Choroid plexus epithelial cell (primary cell): ENCODE results near the gene EPHB1.

Experiments
- DNase-seq: peaks from one replicate; pipeline ENCODE4 v3.0.0-alpha.2; 2010; ENCODE audit warnings: low read depth
- H3K4me3 ChIP-seq: 2 replicates; pipeline ENCODE4 v1.5.1; 2011; ENCODE audit warnings: low read depth, mild to moderate bottlenecking, control low read depth, low read length, moderate library complexity
- CTCF ChIP-seq: conservative IDR thresholded peaks from 2 replicates; pipeline ENCODE4 v1.5.1; 2011; ENCODE audit warnings: low read depth, mild to moderate bottlenecking, control low read depth, inconsistent platforms, low read length, moderate library complexity

EPHB1 gene

GRCh38 chr3:135166266-135166825 is 371.3 kb downstream of the EPHB1 start:
- H3K4me3 ChIP-seq: no peak overlapping the region
- DNase-seq: no peak
- no peak for TF ChIP-seq CTCF

- DNase-seq: no peak
- TF ChIP-seq CTCF: no peak
- H3K4me3 ChIP-seq: no peak overlapping the region
These were observed 373.8 kb downstream of the EPHB1 start for GRCh38 chr3:135168822-135169221.

GRCh38 chr3:135169651-135170050 is 374.6 kb downstream of the EPHB1 start:
- DNase-seq: no peak
- TF ChIP-seq CTCF: no peak
- no peak overlapping the region for H3K4me3 ChIP-seq

GRCh38 chr3:135170732-135171131 is 375.7 kb downstream of the EPHB1 start:
- DNase-seq: no peak
- TF ChIP-seq CTCF: no peak
- H3K4me3 ChIP-seq: no peak overlapping the region

GRCh38 chr3:135172191-135172869 is 377.3 kb downstream of the EPHB1 start:
- H3K4me3 ChIP-seq: no peak overlapping the region
- no peak for DNase-seq
- TF ChIP-seq CTCF: no peak

- no peak for TF ChIP-seq CTCF
- no peak for DNase-seq
These were observed 380.7 kb downstream of the EPHB1 start for GRCh38 chr3:135175728-135176277.

GRCh38 chr3:135176881-135177280 is 381.8 kb downstream of the EPHB1 start:
- no peak for TF ChIP-seq CTCF
- DNase-seq: no peak

More at GRCh38 chr3:135175728-135176277, 380.7 kb downstream of the EPHB1 start:
- H3K4me3 ChIP-seq: no peak overlapping the region

More at GRCh38 chr3:135176881-135177280, 381.8 kb downstream of the EPHB1 start:
- no peak overlapping the region for H3K4me3 ChIP-seq
